HL-60 (cell line): Measurements from ENCODE around the gene ATP1A1.

Experiments used
- REST ChIP-seq: IDR thresholded peaks from 2 replicates; pipeline ENCODE4 v1.6.1; 2012; ENCODE audit warnings: low read depth; ENCODE audit not compliant: insufficient replicate concordance
- SPI1 ChIP-seq: IDR thresholded peaks from 2 replicates; pipeline ENCODE4 v1.6.1; 2012; ENCODE audit warnings: low read depth, mild to moderate bottlenecking, borderline replicate concordance

- TF ChIP-seq REST = no peak
- TF ChIP-seq SPI1 = no peak
Measured at GRCh38 chr1:116396769-116397168, 23.7 kb downstream of the ATP1A1 start.
